AG04450 (cell line): Measurements from ENCODE around the gene LTBP2. TPM values are rescaled to one million over a fixed set of nuclear protein-coding genes. Genes with fewer than 3 reads are reported as not detected.

Experiments used
- CTCF ChIA-PET: fragments of 300-600, 350-600 bp; formaldehyde crosslinking; extraction: SDS; loops from one replicate; lab custom pipeline; 2022; ENCODE audit warnings: antibody characterized with exemption, inconsistent platforms; lab: Charles Lee
- POLR2A ChIA-PET: fragments of 350-600 bp; formaldehyde crosslinking; extraction: SDS; loops from one replicate; lab custom pipeline; 2021; ENCODE audit warnings: antibody characterized with exemption, inconsistent platforms; lab: Yijun Ruan, JAX
- DNase-seq: peaks from one replicate; pipeline ENCODE4 v3.0.0-alpha.2; 2011; ENCODE audit warnings: low read depth, low spot score
- H3K27ac ChIP-seq: one replicate; pipeline ENCODE4 v1.5.1; 2012; ENCODE audit warnings: low read depth, low read length, control low read depth
- H3K27me3 ChIP-seq: one replicate; pipeline ENCODE4 v1.6.0; 2012; ENCODE audit warnings: low read length; ENCODE audit not compliant: control insufficient read depth, insufficient read depth
- H3K4me3 ChIP-seq: 2 replicates; pipeline ENCODE4 v1.5.1; 2011; ENCODE audit warnings: mild to moderate bottlenecking, low read depth, low read length, control low read depth
- H3K9me3 ChIP-seq: 2 replicates; pipeline ENCODE4 v1.5.1; 2012; ENCODE audit warnings: low read length; ENCODE audit not compliant: control insufficient read depth, insufficient read depth
- polyA plus RNA-seq: library from polyadenylated mRNA; depleted of rRNA; stranded (reverse); fragments of >200 nt; gene quantifications from 2 replicates; pipeline ENCODE4 v1.2.3, GENCODE V29; 2011
- TF ChIP-seq, protein P1 (sequence below): IDR thresholded peaks from 2 replicates; pipeline ENCODE4 v1.5.1; 2011; ENCODE audit warnings: low read depth, low read length, control low read depth, inconsistent platforms

LTBP2 gene
- polyA plus RNA-seq, 1 experiment = 44.3 TPM

GRCh38 chr14:74630881-74631690 is 19.0 kb upstream of the LTBP2 start:
- POLR2A ChIA-PET = interaction anchor here (1.2 to 1.7 kb wide), 2 partner anchors 11 to 12 kb away, joined by 3 to 5 read pairs; no protein-coding TSS in a partner anchor
- peak overlapping the region; percentile 21 for H3K27ac ChIP-seq
- H3K9me3 ChIP-seq = no peaks in the 10 kb centered on the region
- no peak overlapping the region for H3K4me3 ChIP-seq
- CTCF ChIA-PET = interaction anchor here (1.2 to 1.3 kb wide), 2 partner anchors 16 to 19 kb away, joined by 3 to 4 read pairs; partner anchors contain the start of gene LTBP2
- TF ChIP-seq, protein P1, sequence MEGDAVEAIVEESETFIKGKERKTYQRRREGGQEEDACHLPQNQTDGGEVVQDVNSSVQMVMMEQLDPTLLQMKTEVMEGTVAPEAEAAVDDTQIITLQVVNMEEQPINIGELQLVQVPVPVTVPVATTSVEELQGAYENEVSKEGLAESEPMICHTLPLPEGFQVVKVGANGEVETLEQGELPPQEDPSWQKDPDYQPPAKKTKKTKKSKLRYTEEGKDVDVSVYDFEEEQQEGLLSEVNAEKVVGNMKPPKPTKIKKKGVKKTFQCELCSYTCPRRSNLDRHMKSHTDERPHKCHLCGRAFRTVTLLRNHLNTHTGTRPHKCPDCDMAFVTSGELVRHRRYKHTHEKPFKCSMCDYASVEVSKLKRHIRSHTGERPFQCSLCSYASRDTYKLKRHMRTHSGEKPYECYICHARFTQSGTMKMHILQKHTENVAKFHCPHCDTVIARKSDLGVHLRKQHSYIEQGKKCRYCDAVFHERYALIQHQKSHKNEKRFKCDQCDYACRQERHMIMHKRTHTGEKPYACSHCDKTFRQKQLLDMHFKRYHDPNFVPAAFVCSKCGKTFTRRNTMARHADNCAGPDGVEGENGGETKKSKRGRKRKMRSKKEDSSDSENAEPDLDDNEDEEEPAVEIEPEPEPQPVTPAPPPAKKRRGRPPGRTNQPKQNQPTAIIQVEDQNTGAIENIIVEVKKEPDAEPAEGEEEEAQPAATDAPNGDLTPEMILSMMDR = no peak
- H3K27me3 ChIP-seq = no peaks in the 10 kb centered on the region
- DNase-seq = no peak

- H3K9me3 ChIP-seq = no peaks in the 10 kb centered on the region
- TF ChIP-seq, protein P1 = no peak
- H3K4me3 ChIP-seq = no peak overlapping the region
- no peaks in the 10 kb centered on the region for H3K27me3 ChIP-seq
- POLR2A ChIA-PET = no interaction called here
- H3K27ac ChIP-seq = no peak overlapping the region
- DNase-seq = no peak
- CTCF ChIA-PET = interaction anchor here (2.4 kb wide), 1 partner anchor 16 kb away, joined by 11 read pairs; the partner anchor contains the start of gene LTBP2
Observed at GRCh38 chr14:74628418-74628817, 16.4 kb upstream of the LTBP2 start.

DNA sequence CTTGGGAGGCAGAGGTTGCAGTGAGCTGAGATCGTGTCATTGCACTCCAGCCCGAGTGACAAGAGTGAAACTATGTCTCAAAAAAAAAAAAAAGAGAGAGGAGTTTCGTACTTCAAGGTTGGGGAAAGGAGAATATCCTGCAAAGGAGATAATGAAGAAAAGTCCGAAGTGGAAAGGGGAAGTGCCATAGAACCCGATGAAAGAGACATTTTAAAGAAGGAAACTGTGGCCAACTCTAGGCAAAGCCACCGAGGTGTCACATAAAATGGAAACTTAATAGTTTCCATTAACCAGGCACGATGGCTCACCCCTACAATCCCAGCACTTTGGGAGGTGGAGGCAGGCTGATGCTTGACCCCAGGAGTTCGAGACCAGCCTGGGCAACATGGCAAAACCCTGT is 15.0 kb upstream of the LTBP2 start:
- TF ChIP-seq, protein P1 = no peak
- H3K4me3 ChIP-seq = no peak overlapping the region
- POLR2A ChIA-PET = interaction anchor here (0.7 to 1.4 kb wide), 2 partner anchors 12 to 14 kb away, joined by 6 to 7 read pairs; no protein-coding TSS in a partner anchor
- H3K27me3 ChIP-seq = no peaks in the 10 kb centered on the region
- no peaks in the 10 kb centered on the region for H3K9me3 ChIP-seq
- H3K27ac ChIP-seq = no peak overlapping the region
- CTCF ChIA-PET = interaction anchor here (0.9 to 2.4 kb wide), 2 partner anchors 15 to 18 kb away, joined by 3 to 11 read pairs; partner anchors contain the start of gene LTBP2
- DNase-seq = no peak

GRCh38 chr14:74622257-74622656 is 10.2 kb upstream of the LTBP2 start:
- TF ChIP-seq, protein P1 = no peak
- Histone ChIP-seq H3K27ac (no peak overlapping the region), H3K27me3 (no peaks in the 10 kb centered on the region), H3K4me3 (no peak overlapping the region), H3K9me3 (no peaks in the 10 kb centered on the region)
- CTCF ChIA-PET = no interaction called here
- DNase-seq = no peak
- POLR2A ChIA-PET = no interaction called here

GRCh38 chr14:74621556-74621955 is 9.5 kb upstream of the LTBP2 start:
- POLR2A ChIA-PET = interaction anchor here (1.0 kb wide), 1 partner anchor 11 kb away, joined by 3 read pairs; no protein-coding TSS in a partner anchor
- no peak for DNase-seq
- no peaks in the 10 kb centered on the region for H3K27me3 ChIP-seq
- TF ChIP-seq, protein P1 = no peak
- no peaks in the 10 kb centered on the region for H3K9me3 ChIP-seq
- no peak overlapping the region for H3K27ac ChIP-seq
- no peak overlapping the region for H3K4me3 ChIP-seq
- CTCF ChIA-PET = no interaction called here
